ENCODE results near the gene GCKR.

DNA sequence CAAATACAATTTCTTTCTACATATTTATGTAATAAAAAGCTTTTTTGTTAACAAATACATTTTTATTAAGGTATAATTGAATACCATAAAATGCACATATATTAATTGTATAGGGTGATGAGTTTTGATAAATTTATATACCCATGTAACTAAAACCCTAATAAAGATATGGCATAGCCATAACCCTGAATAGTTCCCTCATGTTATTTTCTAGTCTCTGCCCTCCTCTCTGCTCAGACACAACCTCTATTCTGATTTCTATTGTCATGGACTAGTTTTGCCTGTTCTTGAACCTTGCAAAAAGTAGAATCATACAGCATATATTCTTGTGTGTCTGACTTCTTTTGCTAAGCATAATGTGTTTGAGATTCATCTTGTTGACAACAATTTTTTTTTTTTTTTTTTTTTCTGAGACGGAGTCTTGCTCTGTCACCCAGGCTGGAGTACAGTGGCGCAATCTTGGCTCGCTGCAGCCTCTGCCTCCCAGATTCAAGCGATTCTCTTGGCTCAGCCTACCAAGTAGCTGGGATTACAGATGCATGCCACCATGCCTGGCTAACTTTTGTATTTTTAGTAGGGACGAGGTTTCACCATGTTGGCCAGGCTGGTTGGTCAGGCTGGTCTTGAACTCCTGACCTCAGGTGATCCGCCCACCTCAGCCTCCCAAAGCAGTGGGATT, 47.6 kb downstream of the GCKR start:
- no peak for TF ChIP-seq POLR2A (IDR thresholded peaks at IDR 0.05; ENCODE audit: low read length)
- TF ChIP-seq GATA1 (IDR thresholded peaks at IDR 0.05; ENCODE audit: low read depth, low read length) = no peak

Measured in erythroblast (primary cell).